HCT116 (cell line): ENCODE data around the gene NAA25. TPM values are rescaled to one million over a fixed set of nuclear protein-coding genes. Genes with fewer than 3 reads are reported as not detected.

ENCODE experiments used
- ATAC-seq: fragments of 200-7000 bp; cut with Tn5 transposase; 2 replicates; pipeline ENCODE4 v1.9.1; 2020; ENCODE audit warnings: mild to moderate bottlenecking, moderate library complexity
- BruUV-seq: library from RNA; stranded (reverse); fragments of 400-500 nt; replicated peaks from 2 replicates; lab custom pipeline; 2021; lab: Mats Ljungman, UMichigan
- CTCF ChIA-PET: fragments of 300-600 bp; sonication (Branson Sonifier 250); formaldehyde crosslinking; loops from one replicate; lab custom pipeline; 2021; ENCODE audit warnings: antibody characterized with exemption; lab: Charles Lee
- POLR2A ChIA-PET: fragments of 300-600, 350-600 bp; sonication (Branson Sonifier 250); formaldehyde crosslinking; loops from one replicate; lab custom pipeline; 2021; ENCODE audit warnings: antibody characterized with exemption; lab: Charles Lee
- RAD21 ChIA-PET, 2 experiments: fragments of 300-600 bp; sonication (Branson Sonifier 250); formaldehyde crosslinking; loops; one replicate each; lab custom pipeline; 2023; ENCODE audit warnings: low total read pairs in 2 of 2; ENCODE audit not compliant: uncharacterized antibody in 2 of 2, unreplicated experiment in 2 of 2, low non-redundant PET in 1 of 2; lab: Charles Lee
- DNase-seq: peaks from one replicate; pipeline ENCODE4 v3.0.0-alpha.2; 2010; ENCODE audit warnings: low read depth, low spot score
- H2AFZ ChIP-seq: fragments of 200-600 bp; shearing (Covaris generic), sonication (generic); 2 replicates; pipeline ENCODE4 v1.6.1; 2017; ENCODE audit warnings: low read depth, mixed run types, mixed read lengths, antibody characterized with exemption, low read length; ENCODE audit not compliant: poor library complexity, severe bottlenecking
- H3K27ac ChIP-seq: 2 replicates; pipeline ENCODE4 v1.5.1; 2012; ENCODE audit warnings: low read depth, low read length
- H3K27me3 ChIP-seq: fragments of 200-600 bp; sonication (generic); 2 replicates; pipeline ENCODE4 v1.6.1; 2016; ENCODE audit warnings: mixed run types, low read length, mixed read lengths; ENCODE audit not compliant: insufficient read depth
- H3K36me3 ChIP-seq, 2 experiments: fragments of 200-500 bp in 1 of 2; fragments of 200-600 bp in 1 of 2; sonication (Bioruptor generic) in 1 of 2; sonication (generic) in 1 of 2; 2 replicates each; pipeline versions ENCODE4 v1.5.1 to v1.6.1; 2014 to 2016; ENCODE audit warnings: low read length in 2 of 2, inconsistent platforms in 1 of 2, mixed read lengths in 1 of 2, mixed run types in 1 of 2; ENCODE audit not compliant: insufficient read depth in 2 of 2, control insufficient read depth in 1 of 2
- H3K4me1 ChIP-seq, 2 experiments: fragments of 200-600 bp in 1 of 2; sonication (generic) in 1 of 2; 2 replicates each; pipeline versions ENCODE4 v1.5.1 to v1.6.1; 2012 to 2017; ENCODE audit warnings: low read length in 2 of 2, inconsistent platforms in 1 of 2, mild to moderate bottlenecking in 1 of 2, mixed read lengths in 1 of 2, mixed run types in 1 of 2, moderate library complexity in 1 of 2; ENCODE audit not compliant: insufficient read depth in 2 of 2, control insufficient read depth in 1 of 2
- H3K4me2 ChIP-seq: fragments of 200-600 bp; sonication (generic); 2 replicates; pipeline ENCODE4 v1.6.1; 2017; ENCODE audit warnings: mixed run types, low read length, mixed read lengths
- H3K4me3 ChIP-seq, 2 experiments: fragments of 200-600 bp in 1 of 2; sonication (generic) in 1 of 2; replicated peaks in 1 of 2; 2 replicates each; pipeline ENCODE4 v1.5.1; 2011 to 2016; ENCODE audit warnings: low read length in 2 of 2, control low read depth in 1 of 2, low read depth in 1 of 2, mild to moderate bottlenecking in 1 of 2, mixed read lengths in 1 of 2, mixed run types in 1 of 2
- H3K79me2 ChIP-seq: fragments of 200-600 bp; sonication (generic); 2 replicates; pipeline ENCODE4 v1.6.1; 2017; ENCODE audit warnings: mild to moderate bottlenecking, mixed run types, low read length, moderate library complexity, mixed read lengths; ENCODE audit not compliant: insufficient read depth
- H3K9ac ChIP-seq: fragments of 200-600 bp; sonication (generic); 2 replicates; pipeline ENCODE4 v1.6.1; 2016; ENCODE audit warnings: low read length, mixed read lengths
- H3K9me2 ChIP-seq: fragments of 200-600 bp; sonication (generic), shearing (Covaris generic); 2 replicates; pipeline ENCODE4 v1.6.1; 2017; ENCODE audit warnings: mixed run types, mild to moderate bottlenecking, moderate library complexity; ENCODE audit not compliant: insufficient read depth
- H3K9me3 ChIP-seq, 2 experiments: fragments of 200-500 bp in 1 of 2; fragments of 200-600 bp in 1 of 2; sonication (Bioruptor generic) in 1 of 2; sonication (generic) in 1 of 2; 2 replicates each; pipeline ENCODE4 v1.6.1; 2014 to 2017; ENCODE audit warnings: low read length in 2 of 2, mixed read lengths in 2 of 2, inconsistent platforms in 1 of 2, low read depth in 1 of 2, mild to moderate bottlenecking in 1 of 2, mixed run types in 1 of 2, moderate library complexity in 1 of 2; ENCODE audit not compliant: control insufficient read depth in 1 of 2, insufficient read depth in 1 of 2
- H4K20me1 ChIP-seq: fragments of 200-600 bp; sonication (generic), shearing (Covaris generic); 2 replicates; pipeline ENCODE4 v1.6.1; 2017; ENCODE audit warnings: mixed run types, mild to moderate bottlenecking, moderate library complexity; ENCODE audit not compliant: insufficient read depth
- CBX3 ChIP-seq: IDR thresholded peaks from 2 replicates; pipeline ENCODE4 v1.6.1; 2012; ENCODE audit warnings: low read depth
- CEBPB ChIP-seq: IDR thresholded peaks from 2 replicates; pipeline ENCODE4 v1.6.1; 2012; ENCODE audit warnings: low read depth
- JUND ChIP-seq: IDR thresholded peaks from 2 replicates; pipeline ENCODE4 v1.6.1; 2012
- SIN3A ChIP-seq: IDR thresholded peaks from 2 replicates; pipeline ENCODE4 v1.6.1; 2012; ENCODE audit warnings: low read depth
- SP1 ChIP-seq: IDR thresholded peaks from 2 replicates; pipeline ENCODE4 v1.6.1; 2012; ENCODE audit warnings: low read depth
- SRF ChIP-seq: IDR thresholded peaks from 2 replicates; pipeline ENCODE4 v1.6.1; 2012; ENCODE audit warnings: low read depth
- intact Hi-C: fragments of 100-400 bp; cut with micrococcal nuclease; formaldehyde crosslinking; loops from 2 replicates; pipeline ENCODE4 v1.10.0; 2022
- total RNA-seq: library from RNA; stranded (reverse); gene quantifications from one replicate; pipeline ENCODE4 v1.2.1, GENCODE V29; 2021; ENCODE audit not compliant: unreplicated experiment
- TF ChIP-seq, protein P1 (sequence below): IDR thresholded peaks from 2 replicates; pipeline ENCODE4 v1.6.1; 2012

The NAA25 gene
- total RNA-seq, 1 experiment from 2014 or later, result 56.6 TPM

DNA sequence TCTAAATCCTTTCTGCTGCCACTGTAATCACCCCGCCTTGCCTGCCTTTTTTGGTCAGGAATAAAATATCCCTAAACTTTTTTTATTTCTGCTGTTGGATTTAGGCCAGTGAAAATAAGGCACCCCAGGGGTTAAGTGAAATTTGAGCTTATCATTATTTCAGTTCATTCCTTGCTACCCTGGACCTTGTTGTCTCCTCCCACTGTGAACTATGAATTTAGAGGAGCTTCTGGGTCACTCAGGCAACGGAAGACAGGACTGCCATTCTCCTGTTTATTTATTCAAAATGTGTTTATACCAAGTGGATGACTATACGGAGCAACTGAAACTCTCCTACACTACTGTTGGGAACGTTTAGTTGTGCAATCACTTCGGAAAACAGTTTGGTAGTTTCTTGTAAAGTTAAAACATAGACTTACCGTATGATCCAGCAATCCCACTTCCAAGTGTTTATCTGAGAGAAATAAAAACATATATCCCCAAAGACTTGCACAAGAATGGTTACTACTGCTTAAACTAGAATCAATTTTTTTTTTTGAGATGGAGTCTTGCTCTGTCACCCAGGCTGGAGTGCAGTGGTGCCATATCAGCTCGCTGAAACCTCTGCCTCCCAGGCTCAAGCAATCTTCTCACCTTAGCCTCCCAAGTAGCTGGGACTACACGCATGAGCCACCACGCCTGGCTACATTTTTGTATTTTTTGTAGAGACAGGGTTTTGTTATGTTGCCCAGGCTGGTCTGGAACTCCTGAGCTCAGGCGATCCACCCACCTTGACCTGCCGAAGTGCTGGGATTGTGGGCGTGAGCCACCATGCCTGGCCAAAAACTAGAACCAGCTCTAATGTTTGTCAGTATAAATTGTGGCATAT is 14.5 kb upstream of the NAA25 start:
- ChIA-PET POLR2A (interaction anchor here (1.2 to 2.7 kb wide), 3 partner anchors 9 to 14 kb away, joined by 6 to 11 read pairs (median 6); partner anchors contain the start of gene NAA25), CTCF (interaction anchor here (0.5 to 1.2 kb wide), 2 partner anchors 288 to 870 kb away, joined by 3 to 5 read pairs; no protein-coding TSS in a partner anchor), RAD21 (interaction anchor here in 1 of 2 experiments (0.9 kb wide), 1 partner anchor 13 kb away, joined by 3 read pairs; no protein-coding TSS in a partner anchor)
- peak overlapping the region; percentile 99 for H2AFZ ChIP-seq
- peaks cover 33 to 62% of the 10 kb centered on the region in 2 experiments for H3K4me1 ChIP-seq
- H3K27ac ChIP-seq, result peak overlapping the region; percentile 31; the same call in 1 of the 2 replicates
- peak overlapping the region; percentile 63 for H3K4me2 ChIP-seq
- no peaks in the 10 kb centered on the region for H3K9me3 ChIP-seq
- no peak for DNase-seq
- intact Hi-C loops, result no loop called here
- no peak overlapping the region for H3K9ac ChIP-seq
- no peaks in the 10 kb centered on the region for H4K20me1 ChIP-seq
- no peak; the same call in 1 of the 2 replicates for ATAC-seq
- H3K4me3 ChIP-seq, result peak overlapping the region in 1 of 2 experiments; percentile 5; a peak in 1 of 4 replicates
- H3K79me2 ChIP-seq, result peaks cover 4% of the 10 kb centered on the region; the same call in 1 of the 2 replicates
- TF ChIP-seq CEBPB (no peak), SP1 (peak; percentile 17; the same call in 1 of the 2 replicates)
- H3K36me3 ChIP-seq, result no peaks in the 10 kb centered on the region
- H3K27me3 ChIP-seq, result no peaks in the 10 kb centered on the region
- BruUV-seq, result no TSS peak
- H3K9me2 ChIP-seq, result no peaks in the 10 kb centered on the region

DNA sequence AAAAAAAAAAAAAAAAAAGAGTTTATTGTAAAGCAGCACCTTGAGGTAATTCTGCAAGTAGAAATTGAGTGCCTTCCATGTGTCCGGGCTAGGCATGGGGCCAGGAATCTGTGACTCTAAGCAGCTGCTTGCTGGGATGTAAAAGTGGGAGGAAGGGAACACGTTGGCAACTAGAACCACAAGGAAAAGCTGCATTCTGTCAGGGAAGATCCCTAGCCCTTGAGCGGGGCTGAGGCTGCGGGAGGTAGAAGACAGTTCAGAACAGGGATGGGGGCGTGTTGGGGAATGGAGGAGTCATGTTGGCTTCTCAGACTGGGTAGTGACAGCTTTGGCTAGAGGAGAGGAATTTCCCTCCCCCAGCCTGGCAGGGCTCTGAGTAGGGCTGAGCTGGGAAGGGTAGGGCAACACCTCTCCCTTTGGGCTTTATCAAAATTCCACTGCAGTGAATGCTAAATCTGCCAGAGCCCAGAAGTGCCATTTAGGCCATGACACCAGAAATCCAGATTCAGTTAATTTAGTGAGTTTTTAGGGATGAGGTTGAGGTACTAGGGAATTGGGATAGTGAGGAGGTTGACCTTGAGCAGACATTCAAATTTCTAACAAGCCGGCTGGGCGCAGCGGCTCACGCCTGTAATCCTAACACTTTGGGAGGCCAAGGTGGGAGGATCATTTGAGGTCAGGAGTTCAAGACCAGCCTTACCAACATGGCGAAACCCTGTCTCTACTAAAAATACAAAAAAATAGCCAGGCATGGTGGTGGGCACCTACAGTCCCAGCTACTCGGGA is 13.4 kb upstream of the NAA25 start:
- RAD21 ChIA-PET, result interaction anchor here (0.6 to 0.9 kb wide), 3 partner anchors 12 to 68 kb away, joined by 3 to 6 read pairs (median 3); no protein-coding TSS in a partner anchor
- no peaks in the 10 kb centered on the region for H3K9me2 ChIP-seq
- no peaks in the 10 kb centered on the region for H3K9me3 ChIP-seq
- H3K36me3 ChIP-seq, result no peaks in the 10 kb centered on the region
- peak overlapping the region; percentile 49 for H3K4me2 ChIP-seq
- no peak overlapping the region for H2AFZ ChIP-seq
- no peaks in the 10 kb centered on the region; the same call in 1 of the 2 replicates for H3K79me2 ChIP-seq
- intact Hi-C loops, result no loop called here
- TF ChIP-seq, protein P1, sequence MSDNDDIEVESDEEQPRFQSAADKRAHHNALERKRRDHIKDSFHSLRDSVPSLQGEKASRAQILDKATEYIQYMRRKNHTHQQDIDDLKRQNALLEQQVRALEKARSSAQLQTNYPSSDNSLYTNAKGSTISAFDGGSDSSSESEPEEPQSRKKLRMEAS, result no peak
- no peak for TF ChIP-seq SIN3A
- no peak for TF ChIP-seq JUND
- no peak for TF ChIP-seq CBX3
- TF ChIP-seq SRF, result peak; percentile 3; the same call in 1 of the 2 replicates
- CTCF ChIA-PET, result interaction anchor here (1.0 kb wide), 1 partner anchor 10 kb away, joined by 3 read pairs; no protein-coding TSS in a partner anchor
- ATAC-seq (no peak), DNase-seq (peak; percentile 26)
- no peaks in the 10 kb centered on the region for H3K27me3 ChIP-seq
- no TSS peak for BruUV-seq
- peaks cover 36 to 67% of the 10 kb centered on the region in 2 experiments for H3K4me1 ChIP-seq
- no peak overlapping the region for H3K9ac ChIP-seq
- no peak overlapping the region for H3K4me3 ChIP-seq
- H3K27ac ChIP-seq, result peak overlapping the region; percentile 29
- POLR2A ChIA-PET, result interaction anchor here (1.2 to 2.7 kb wide), 2 partner anchors 10 to 13 kb away, joined by 6 to 11 read pairs; partner anchors contain the start of gene NAA25
- no peaks in the 10 kb centered on the region for H4K20me1 ChIP-seq
